Stimulated activated CD8-positive, alpha-beta memory T cell treated with anti-CD3 and anti-CD28 coated beads, Interleukin-7, amount 100 ng/mL, for 24 hours (primary cell): ENCODE results near the gene ANXA10.
"Not testable (repeated sequence)": the region's sequence is repeated elsewhere in the genome, so short reads cannot be mapped to it uniquely, and the experiment has no call there.

Source experiments
- DNase-seq: peaks from one replicate; pipeline ENCODE4 v3.0.0-alpha.2; 2020; ENCODE audit warnings: low read depth

Gene ANXA10

DNA sequence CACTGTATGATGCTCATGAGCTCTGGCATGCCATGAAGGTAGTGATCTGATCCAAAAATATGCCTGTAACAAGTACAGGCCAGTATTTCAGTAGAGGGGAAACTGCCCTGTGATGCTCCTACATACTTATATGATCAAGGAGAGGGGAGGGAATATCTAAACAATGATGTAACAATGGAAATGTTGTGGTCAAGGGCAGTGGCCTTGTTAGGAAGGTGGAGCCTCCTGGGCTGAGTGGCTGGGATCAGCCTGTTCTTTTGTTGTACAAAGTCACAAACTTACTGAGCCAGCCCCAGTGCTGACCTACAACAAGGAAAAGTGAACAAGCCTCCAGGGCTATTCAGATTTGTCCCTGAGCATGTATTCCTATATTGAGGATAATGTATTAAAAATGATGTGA is 70.3 kb downstream of the ANXA10 start:
- no peak for DNase-seq

DNA sequence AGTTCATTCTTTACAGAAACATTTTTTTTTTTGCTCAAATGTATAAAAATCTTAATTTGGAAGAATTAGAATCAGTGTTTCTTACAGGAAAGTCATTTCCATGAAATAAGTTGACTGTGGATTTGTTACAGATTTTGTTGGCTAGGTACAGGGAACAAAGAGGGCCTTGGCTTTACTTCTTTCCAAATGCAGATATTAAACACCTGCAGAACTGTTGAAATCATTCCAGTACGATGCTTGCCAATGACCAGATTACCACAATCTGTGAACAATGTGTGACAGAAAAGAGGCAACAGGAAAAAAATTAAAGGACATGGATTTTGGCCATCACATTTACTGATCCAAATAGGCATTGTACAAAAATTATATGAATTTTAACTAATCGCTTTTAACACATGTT is 70.8 kb downstream of the ANXA10 start:
- no peak for DNase-seq

DNA sequence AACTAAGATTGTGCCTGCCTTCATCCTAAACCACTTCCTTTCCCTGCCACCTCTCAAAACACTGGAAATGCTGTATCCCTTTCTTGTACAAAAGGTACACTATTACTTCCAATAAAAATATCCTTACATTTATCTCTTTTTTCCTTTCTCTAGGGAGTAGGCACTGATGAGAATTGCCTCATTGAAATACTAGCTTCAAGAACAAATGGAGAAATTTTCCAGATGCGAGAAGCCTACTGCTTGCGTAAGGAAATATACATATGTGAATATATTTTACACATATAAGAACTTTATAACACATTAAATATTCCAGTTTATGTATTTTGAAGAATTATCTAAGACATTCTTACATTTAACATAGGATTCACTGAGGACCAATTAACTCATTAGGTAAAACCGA is 71.7 kb downstream of the ANXA10 start:
- DNase-seq: no peak

DNA sequence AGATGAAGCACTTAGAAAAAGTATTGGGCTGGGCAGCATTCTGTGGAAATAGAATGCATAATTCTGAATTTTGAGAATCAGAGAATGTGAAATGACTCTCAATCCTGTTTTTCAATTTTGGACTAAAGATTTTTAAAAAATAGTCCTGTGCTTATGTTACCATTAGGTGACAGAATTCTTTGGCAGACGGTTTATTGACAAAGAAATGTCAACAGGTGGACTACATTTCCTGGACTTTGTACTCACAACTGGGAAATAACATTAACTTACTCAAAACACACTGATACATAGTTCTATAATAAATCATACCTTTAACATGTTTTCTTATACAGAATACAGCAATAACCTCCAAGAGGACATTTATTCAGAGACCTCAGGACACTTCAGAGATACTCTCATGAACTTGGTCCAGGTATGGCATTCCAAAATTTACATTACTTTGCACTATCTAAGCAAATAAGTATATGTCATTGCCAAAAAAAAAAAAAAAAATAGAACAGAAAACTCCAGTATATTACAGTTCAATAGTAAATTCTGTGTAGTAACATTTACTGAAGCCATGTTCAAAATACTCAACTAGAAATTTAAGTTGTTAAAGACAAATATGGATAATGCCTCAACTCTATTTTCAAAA is 72.7 kb downstream of the ANXA10 start:
- DNase-seq: no peak

DNA sequence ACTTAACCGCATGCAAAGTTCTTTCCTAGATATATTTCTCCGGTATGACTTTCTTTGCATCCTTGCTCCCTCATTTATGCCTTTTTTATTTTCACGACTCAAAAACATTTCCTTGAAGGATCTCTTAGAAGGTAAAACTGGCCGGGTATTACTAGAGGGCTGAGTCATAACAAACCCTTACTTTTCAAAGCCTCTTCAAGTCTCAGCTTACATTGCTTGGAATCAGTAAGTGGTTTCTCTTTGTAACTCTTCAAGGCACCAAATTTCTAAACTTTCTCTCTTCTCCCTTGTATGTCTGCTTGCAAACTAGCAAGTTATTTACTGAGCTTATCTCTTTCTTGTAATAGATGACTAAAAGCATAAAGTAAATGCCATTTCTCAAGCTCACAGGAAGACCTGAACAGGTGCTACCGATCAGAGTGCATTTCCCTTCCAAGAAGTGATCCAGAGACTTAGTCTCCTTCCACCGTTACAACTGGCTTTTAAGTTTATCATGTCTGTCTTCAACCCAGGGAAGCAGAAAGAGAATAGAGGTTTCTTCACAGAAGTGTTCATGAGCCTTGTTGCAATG is 75.5 kb downstream of the ANXA10 start:
- DNase-seq: no peak

DNA sequence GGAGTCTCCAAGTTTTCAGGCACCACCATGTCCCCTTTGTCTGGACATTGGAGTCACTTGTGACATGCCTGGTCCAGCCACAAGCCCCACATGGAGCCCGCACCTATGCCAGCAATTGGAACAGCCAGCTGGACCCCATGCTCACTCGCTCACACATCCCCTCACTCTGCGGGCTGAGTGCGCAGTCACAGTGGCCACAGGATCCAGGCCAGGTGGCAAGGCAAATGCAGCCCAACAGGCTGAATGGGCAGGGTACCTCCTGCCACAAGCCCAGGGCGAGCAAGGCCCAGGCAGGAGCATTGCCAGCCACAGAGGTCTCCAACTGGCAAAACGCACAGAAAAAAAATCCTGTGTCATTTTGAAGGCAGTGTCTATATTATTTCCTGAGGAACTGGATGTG is 82.0 kb downstream of the ANXA10 start:
- no peak for DNase-seq

DNA sequence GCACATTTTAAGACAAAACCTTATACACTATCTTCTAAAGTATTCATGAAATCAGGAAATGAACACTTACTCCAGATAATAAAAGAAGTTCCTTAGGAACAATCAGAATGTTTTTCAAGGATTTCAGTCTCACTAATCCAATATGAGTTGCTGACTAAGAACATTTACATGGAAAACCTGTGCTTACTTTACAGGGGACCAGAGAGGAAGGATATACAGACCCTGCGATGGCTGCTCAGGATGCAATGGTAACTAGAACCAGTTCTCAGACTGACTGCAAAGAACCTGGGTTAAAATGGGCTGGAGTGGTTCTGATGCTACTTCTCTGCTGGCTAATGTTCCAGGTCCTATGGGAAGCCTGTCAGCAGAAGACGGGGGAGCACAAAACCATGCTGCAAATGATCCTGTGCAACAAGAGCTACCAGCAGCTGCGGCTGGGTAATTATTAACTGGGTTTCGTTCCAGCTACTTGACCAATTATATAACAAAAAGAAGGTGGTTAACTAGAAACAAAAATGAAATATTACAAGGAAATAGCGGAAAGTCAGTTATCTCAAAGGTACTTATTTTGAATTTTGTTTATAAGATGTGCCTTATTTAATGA is 85.3 kb downstream of the ANXA10 start:
- DNase-seq: no peak

DNA sequence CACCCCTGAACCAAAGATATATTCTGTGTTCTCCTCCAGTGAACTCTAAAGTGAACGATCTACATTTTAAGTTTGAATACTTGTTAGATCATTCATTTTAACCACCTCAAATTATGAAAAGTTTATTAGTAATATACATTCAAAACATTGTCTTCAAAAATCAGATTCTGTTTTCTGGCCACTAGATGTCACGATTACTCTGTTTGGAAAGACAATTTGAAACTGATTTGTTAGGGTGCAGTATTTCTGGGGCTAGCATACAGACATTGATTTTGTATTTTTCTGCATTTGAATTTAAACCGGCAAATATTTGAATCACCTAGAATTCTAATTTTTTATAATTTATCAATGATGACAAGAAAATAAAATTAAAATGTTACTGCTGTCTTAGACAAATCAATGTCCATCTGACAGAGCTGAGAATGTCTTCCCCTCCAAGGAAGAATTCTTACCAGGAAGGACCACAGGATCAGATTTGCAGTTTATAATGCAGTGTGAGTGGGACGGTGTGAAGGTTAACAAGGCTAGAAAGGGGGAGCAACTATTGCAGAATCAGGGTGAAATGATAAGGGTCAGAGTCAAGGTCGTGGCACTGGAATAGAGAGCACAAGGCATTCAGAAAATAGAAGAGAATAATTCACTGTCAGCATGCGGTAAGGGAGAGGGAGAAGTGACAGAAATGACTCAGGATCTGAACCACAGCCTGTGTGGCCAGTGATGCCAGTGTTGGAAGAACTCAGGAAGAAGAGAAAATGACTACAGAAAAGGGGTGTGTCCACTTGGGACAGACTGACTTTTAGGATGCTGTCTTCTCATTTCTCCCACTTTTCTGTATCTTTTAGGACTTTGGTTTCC is 91.6 kb downstream of the ANXA10 start:
- DNase-seq: no peak

DNA sequence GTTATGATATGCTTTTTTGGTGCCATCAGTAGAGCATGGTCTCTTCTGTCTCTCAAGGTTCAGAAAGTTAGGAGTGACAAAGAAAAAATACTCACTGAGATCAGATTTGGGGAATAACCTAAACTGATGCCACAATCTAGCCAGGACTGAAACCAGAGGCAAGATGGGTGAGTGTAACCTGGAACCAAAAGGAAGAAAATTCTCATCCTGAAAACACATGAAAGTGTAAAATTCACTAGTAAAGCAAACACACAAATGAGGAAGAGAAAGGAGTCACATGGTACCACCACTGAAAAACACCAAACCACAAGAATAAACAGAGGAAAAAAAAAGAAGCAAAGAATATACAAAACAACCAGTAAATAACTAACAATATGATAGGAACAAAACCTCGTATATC is 96.4 kb downstream of the ANXA10 start:
- DNase-seq: no peak

DNA sequence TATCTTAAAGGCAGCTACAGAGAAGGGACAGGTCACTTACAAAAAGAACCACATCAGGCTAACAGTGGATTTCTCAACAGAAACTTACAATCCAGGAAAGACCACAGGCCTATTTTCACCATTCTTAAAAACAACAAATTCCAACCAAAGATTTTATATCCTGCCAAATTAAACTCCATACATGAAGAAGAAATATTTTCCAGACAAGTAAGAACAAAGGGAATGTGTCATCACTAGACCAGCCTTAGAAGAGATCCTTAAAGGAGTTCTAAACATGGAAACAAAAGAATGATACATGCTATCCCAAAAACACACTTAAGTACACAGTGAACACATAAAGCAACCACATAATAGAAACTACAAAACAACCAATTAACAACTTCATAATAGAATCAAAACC is 105.6 kb downstream of the ANXA10 start:
- DNase-seq: no peak

DNA sequence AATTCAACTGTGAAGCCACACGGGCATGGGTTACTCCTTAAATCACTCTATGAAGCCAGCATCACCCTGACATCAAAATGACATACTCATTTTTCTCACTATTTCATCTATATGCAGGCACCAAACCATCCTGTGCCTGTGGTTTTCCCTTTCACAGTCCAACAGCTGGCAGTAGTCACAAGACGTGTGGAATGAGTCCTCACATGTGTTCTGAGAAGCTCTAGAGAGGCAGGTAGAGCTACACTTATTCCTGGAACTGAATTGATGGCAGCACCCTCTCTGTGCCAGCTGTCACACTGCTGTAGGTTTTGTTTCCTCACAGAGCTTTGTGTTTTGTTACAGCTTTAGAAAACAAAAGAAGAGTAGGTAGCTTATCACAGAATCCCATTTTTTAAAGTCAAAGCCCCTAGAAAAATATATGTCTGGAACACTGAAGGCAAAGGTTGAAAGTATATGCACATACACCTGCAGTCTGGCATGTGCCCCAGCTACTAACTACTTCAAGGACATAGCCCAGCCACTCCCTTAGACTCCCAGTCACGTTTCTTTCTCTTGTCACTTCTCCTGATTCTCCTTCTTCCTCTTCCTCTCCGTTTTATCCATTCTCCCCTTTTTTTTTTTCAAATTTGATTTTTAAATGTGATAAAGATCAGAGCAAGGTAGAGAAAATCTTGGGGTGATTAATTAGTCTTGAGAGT is 107.1 kb downstream of the ANXA10 start:
- no peak for DNase-seq

DNA sequence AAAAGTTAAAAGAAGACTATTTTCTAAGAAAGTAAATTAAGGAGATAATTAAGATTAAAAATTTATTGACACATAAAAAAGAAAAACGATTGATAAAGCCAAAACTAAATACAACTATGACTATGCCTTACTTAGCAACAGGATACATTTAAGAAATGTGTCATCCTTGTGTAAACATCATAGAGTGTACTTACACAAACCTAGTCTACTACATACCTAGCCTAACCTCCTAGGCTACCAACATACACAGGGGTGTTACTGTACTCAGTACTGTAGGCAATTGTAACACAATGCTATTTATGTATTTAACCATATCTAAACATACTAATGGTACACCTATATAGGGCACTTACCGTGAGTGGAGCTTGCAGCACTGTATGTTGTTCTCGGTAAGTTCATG is 108.3 kb downstream of the ANXA10 start:
- DNase-seq: no peak

DNA sequence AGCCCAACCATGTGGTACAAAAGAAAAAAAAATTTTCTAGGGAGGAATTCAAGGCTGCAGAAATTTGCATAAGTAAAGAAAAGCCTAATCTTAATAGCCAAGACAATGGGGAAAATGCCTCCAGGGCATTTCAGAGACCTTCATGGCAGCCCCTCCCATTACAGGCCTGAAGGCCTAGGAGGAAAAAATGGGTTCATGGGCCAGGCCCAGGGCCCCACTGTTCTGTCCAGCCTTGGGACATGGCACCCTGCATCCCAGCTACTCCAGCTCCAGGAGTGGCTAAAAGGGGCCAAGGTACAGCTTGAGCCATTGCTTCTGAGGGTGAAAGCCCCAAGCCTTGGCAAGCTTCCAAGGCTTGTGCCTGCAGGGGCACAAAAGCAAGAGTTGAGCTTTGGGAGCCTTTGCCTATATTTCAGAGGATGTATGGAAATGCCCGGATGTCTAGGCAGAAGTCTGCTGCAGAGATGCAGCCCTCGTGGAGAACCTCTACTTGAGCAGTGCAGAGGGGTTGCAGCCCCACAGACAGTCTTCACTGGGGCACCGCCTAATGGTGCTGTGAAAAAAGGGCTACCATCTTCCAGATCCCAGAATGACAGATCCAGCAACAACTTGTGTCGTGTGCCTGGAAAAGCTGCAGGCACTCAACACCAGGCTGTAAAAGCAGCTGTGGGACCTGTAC is 111.0 kb downstream of the ANXA10 start:
- DNase-seq: no peak

DNA sequence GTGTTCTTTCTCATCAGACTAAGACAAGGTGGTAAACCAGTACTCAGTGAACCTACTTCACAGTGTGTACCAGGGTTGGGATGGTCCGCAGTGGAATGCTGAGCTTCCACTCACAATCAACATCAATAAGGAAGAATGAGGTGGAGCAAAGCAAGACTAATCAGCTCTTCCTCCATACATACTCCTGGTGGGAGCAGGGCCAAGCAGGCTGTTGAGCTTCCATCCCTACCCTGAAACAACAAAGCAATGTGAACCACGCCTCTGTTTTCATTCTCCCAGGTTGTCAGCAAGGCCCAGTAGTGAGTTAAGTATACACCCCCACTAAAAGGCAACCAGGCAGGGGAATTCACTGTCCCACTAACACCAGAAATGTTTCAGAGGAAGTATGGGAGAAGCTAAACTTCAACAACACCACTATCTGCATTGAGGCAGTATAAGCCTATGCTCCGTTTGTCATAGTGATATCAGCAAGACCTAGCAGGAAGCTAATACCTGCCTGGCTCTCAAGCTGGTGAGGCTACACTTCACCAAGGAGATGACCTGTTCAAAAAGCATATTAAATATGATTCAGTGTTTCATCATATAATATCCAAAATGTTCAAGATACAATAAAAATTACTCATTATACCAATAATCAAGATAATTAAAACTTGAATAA is 116.7 kb downstream of the ANXA10 start:
- DNase-seq: no peak

DNA sequence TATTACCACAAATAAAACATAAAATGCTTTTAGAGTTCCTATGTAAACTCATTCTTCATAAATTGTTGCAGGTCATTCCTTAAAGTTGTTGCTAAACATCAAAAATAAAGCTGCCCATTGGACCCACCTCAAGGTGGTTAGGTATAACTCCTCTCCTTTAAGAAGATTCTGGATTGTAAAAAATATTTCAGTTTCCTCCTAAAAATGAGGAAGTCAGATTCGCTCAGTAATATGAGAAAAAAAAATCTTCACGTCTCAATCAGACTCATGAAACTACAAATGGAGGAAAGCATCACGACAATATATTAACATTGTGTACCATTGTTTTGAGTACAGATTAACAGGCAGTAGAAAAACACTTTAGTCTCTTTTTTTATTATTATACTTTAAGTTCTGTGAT is 120.3 kb downstream of the ANXA10 start:
- no peak for DNase-seq

DNA sequence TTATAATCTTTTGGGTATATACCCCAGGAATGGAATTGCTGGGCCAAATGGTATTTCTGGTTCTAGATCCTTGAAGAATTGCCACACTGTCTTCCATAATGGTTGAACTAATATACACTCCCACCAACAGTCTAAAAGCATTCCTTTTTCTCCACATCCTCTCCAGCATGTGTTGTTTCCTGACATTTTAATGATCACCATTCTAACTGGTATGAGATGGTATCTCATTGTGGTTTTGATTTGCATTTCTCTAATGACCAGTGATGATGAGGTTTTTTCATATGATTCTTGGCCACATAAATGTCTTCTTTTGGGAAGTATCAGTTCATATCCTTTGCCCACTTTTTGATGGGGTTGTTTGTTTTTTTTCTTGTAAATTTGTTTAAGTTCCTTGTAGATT is 121.2 kb downstream of the ANXA10 start:
- DNase-seq: not testable (repeated sequence)

DNA sequence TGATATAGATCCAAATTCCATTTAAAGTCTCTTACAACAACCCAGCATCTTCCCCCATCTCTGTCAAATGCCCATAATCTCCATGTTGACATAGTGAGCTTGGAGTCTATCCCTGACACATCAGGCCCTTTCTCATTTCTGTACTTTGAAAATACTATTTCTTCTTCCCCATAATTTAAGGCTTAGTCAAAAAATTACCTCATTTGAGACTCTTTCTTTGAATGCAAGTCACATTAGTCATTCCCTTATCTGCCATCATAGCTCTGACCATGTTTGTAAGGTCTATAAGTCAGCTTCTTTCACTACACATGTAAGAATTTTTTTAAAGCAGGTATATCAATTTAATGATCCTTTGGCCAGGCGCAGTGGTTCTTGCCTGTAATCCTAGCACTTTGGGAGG is 126.3 kb downstream of the ANXA10 start:
- no peak for DNase-seq

DNA sequence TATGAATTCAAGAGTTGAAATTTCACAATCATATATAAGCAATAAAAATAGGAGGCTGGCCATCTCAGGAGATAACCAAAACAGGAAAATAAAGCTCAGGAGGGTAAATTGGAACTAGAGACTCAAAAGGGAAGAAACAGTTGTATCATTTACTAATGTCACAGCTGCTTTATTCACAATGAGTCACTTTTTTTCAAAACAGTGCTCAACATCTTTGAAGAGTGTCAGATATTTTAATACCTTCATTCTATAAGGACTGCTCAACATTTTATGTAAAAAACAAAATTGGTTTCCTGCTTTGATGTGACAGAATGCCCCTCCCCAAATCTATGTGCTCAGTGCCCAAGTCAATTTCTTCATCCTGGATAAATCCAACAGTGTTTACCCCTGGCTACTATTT is 128.6 kb downstream of the ANXA10 start:
- DNase-seq: no peak

DNA sequence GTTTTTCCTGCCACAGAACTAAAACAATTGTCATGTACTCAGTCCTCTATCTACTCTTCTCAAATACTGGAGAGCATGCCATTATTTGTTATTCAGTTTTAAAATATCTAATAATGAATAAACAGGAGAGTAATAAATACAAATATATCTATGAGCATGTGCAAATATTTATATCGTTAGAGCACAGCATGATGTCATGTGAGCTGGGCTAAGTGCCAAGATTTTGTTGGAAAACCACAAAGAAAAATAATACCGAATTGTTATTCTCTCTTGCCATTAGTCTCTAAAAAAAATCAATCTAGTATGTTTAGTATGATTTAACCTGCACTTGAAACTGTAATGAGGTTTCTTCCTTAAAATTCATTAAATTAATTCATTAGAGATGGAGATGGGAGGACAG is 129.0 kb downstream of the ANXA10 start:
- DNase-seq: no peak
